ENCODE data around the gene GNAT1. TPM values are rescaled to one million over a fixed set of nuclear protein-coding genes. Genes with fewer than 3 reads are reported as not detected.
A peak's percentile ranks its signal among the peaks of the same experiment; 100 is the strongest.

GNAT1 gene
- total RNA-seq, 1 experiment from 2014 or later: not detected

DNA sequence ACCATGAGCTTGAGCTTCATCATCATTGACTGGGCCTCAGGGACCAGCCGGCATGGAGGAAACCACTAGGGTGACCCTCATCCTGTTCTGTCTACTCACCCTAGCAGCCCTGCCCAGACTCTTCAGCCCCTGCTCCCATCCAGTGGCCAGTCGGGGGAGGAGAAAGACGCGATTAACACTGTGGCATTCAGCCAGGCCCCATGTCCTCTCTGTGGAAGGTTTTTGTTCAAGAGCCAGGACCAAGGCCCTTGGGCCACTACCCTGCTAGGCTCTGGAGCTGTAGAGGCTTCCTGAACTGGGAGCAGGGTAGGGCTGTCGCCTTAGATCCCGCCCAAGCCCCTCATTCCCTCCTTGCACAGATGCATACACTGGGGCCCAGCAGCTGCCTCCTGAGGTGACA, 28.7 kb downstream of the GNAT1 start:
- H3K27me3 ChIP-seq (ENCODE audit: insufficient read depth, low read length): no peaks in the 10 kb centered on the region
- no peak overlapping the region for H2BK20ac ChIP-seq (ENCODE audit: low read depth, low read length, poor library complexity, severe bottlenecking)
- no peaks in the 10 kb centered on the region for H3K23me2 ChIP-seq (ENCODE audit: insufficient read length, low read depth, low read length, poor library complexity, severe bottlenecking)
- H3K4me2 ChIP-seq (ENCODE audit: insufficient read depth, insufficient read length, low read length): no peak overlapping the region
- H3K9me3 ChIP-seq (ENCODE audit: control insufficient read depth, low read depth, low read length): no peaks in the 10 kb centered on the region
- no peak overlapping the region; the same call in 1 of the 2 replicates for H3K14ac ChIP-seq (ENCODE audit: insufficient read depth, low read length)
- H3K4me1 ChIP-seq (ENCODE audit: insufficient read depth, low read length): no peaks in the 10 kb centered on the region
- H3K27ac ChIP-seq (ENCODE audit: insufficient read length, low read depth, low read length): no peak overlapping the region
- no peak overlapping the region for H3K18ac ChIP-seq (ENCODE audit: insufficient read length, low read depth, low read length)
- no peak overlapping the region for H3K23ac ChIP-seq (ENCODE audit: insufficient read length, low read depth, low read length)
- H4K20me1 ChIP-seq (ENCODE audit: control insufficient read depth, insufficient read depth, insufficient read length): no peaks in the 10 kb centered on the region
- H4K5ac ChIP-seq (ENCODE audit: insufficient read length, low read depth, low read length): no peak overlapping the region
- H4K91ac ChIP-seq (ENCODE audit: insufficient read length, low read depth, low read length): no peak overlapping the region
- peaks cover 18% of the 10 kb centered on the region for H3K27me3 Mint-ChIP-seq (ENCODE audit: low read depth)
- no peak overlapping the region for H2BK120ac ChIP-seq (ENCODE audit: low read depth, low read length, poor library complexity, severe bottlenecking)
- H3K36me3 Mint-ChIP-seq (ENCODE audit: insufficient read depth in 1 of 3, low read depth in 3 of 3): no peaks in the 10 kb centered on the region
- H3K79me1 ChIP-seq (ENCODE audit: insufficient read depth, low read depth, low read length, poor library complexity, severe bottlenecking): no peaks in the 10 kb centered on the region
- 0 out of 7 replicates have a peak overlapping the region, but pooled peaks of 1 of the 3 experiments have one; percentile 25 for H3K27ac Mint-ChIP-seq
- H3K56ac ChIP-seq (ENCODE audit: insufficient read length, low read depth, low read length): no peak overlapping the region
- no peak overlapping the region for H2AFZ ChIP-seq (ENCODE audit: low read length)
- no peak overlapping the region for H2BK5ac ChIP-seq (ENCODE audit: insufficient read length, low read length)
- WGBS (ENCODE audit: extremely low coverage, insufficient read length, low lambda C conversion rate): no CpG with 5 or more reads among the region's 6 CpGs
- no peak overlapping the region for H4K8ac ChIP-seq (replicated peaks; ENCODE audit: insufficient read length, low read depth, low read length)
- H3K4me3 Mint-ChIP-seq: no peak overlapping the region
- H3K79me2 ChIP-seq (ENCODE audit: insufficient read depth, low read length): no peaks in the 10 kb centered on the region
- TF ChIP-seq, protein P1, sequence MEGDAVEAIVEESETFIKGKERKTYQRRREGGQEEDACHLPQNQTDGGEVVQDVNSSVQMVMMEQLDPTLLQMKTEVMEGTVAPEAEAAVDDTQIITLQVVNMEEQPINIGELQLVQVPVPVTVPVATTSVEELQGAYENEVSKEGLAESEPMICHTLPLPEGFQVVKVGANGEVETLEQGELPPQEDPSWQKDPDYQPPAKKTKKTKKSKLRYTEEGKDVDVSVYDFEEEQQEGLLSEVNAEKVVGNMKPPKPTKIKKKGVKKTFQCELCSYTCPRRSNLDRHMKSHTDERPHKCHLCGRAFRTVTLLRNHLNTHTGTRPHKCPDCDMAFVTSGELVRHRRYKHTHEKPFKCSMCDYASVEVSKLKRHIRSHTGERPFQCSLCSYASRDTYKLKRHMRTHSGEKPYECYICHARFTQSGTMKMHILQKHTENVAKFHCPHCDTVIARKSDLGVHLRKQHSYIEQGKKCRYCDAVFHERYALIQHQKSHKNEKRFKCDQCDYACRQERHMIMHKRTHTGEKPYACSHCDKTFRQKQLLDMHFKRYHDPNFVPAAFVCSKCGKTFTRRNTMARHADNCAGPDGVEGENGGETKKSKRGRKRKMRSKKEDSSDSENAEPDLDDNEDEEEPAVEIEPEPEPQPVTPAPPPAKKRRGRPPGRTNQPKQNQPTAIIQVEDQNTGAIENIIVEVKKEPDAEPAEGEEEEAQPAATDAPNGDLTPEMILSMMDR (conservative IDR thresholded peaks at IDR 0.05): no peak
- no peak overlapping the region for H3K9ac ChIP-seq (ENCODE audit: extremely low read depth, insufficient read length, low read length)
- no peak for DNase-seq
- H3T11ph ChIP-seq (ENCODE audit: low read length): no peak overlapping the region
- no peak overlapping the region for H2AK5ac ChIP-seq (ENCODE audit: insufficient read length, low read length)
- peaks cover 0 to 4% of the 10 kb centered on the region in 2 experiments; a peak in 1 of 5 replicates for H3K9me3 Mint-ChIP-seq
- no peak overlapping the region for H2BK12ac ChIP-seq (ENCODE audit: insufficient read length, low read depth, low read length)
- no peak overlapping the region for H3K4ac ChIP-seq (ENCODE audit: low read depth, low read length)
- H3K4me1 Mint-ChIP-seq: peaks cover 0 to 4% of the 10 kb centered on the region in 2 experiments; a peak in 3 of 4 replicates
- H2BK15ac ChIP-seq (ENCODE audit: low read depth, low read length): no peak overlapping the region
